Measurements from ENCODE around the gene DMD. TPM values are rescaled to one million over a fixed set of nuclear protein-coding genes. Genes with fewer than 3 reads are reported as not detected.

The DMD gene
- total RNA-seq, 1 donor from 2014 or later = 143 TPM

DNA sequence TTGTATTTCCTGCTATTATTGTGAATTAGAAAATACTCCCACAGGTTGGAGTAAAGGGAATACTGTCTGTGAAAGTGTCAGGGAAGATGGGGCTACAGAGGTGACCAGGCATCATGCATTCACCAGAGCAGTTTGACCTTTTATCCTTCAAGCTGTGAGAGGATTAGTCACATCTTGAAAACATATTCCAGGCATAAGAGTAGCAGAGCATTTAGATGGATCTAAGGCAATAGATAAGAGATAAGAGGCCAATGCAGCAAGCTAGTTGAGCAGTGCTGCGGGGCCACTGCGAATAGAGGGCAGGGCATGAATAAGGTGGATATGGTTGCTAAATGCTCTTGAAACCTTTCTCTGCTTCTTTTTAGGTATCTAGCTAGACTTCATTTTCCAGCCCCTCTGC, 1668.8 kb downstream of the DMD start:
- H3K4me3 ChIP-seq = no peak overlapping the region
- DNase-seq = no peak
- no peak overlapping the region for H3K27ac ChIP-seq (replicated peaks)
- no peaks in the 10 kb centered on the region for H3K36me3 ChIP-seq
- intact Hi-C loops (cut with micrococcal nuclease) = no loop called here
- H3K27me3 ChIP-seq (ENCODE audit: low read depth) = no peaks in the 10 kb centered on the region
- TF ChIP-seq, protein P1, sequence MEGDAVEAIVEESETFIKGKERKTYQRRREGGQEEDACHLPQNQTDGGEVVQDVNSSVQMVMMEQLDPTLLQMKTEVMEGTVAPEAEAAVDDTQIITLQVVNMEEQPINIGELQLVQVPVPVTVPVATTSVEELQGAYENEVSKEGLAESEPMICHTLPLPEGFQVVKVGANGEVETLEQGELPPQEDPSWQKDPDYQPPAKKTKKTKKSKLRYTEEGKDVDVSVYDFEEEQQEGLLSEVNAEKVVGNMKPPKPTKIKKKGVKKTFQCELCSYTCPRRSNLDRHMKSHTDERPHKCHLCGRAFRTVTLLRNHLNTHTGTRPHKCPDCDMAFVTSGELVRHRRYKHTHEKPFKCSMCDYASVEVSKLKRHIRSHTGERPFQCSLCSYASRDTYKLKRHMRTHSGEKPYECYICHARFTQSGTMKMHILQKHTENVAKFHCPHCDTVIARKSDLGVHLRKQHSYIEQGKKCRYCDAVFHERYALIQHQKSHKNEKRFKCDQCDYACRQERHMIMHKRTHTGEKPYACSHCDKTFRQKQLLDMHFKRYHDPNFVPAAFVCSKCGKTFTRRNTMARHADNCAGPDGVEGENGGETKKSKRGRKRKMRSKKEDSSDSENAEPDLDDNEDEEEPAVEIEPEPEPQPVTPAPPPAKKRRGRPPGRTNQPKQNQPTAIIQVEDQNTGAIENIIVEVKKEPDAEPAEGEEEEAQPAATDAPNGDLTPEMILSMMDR (IDR thresholded peaks at IDR 0.05; ENCODE audit: borderline replicate concordance) = no peak
- H3K4me1 ChIP-seq = no peaks in the 10 kb centered on the region
- no peaks in the 10 kb centered on the region for H3K9me3 ChIP-seq (replicated peaks)

DNA sequence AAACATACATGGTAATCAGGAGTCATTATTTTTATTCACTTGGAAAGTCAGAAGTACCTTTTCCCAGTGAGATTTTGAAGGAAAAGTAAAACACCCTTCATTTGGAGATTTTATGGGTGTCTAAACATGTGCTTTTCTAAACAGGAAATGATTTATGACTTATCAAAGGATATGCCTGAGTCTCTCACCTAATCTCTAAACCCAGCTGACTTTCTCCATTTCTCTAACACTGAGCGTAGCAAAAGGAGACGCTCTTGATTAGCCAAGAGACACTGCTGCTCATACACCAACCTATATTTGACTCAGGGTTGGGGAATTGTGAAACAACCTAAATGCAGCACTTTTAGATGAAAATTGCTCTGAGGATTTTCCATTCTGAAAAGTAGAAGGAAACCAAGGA, 1671.0 kb downstream of the DMD start:
- TF ChIP-seq, protein P1 (IDR thresholded peaks at IDR 0.05; ENCODE audit: borderline replicate concordance) = no peak
- no peaks in the 10 kb centered on the region for H3K36me3 ChIP-seq
- intact Hi-C loops (cut with micrococcal nuclease) = no loop called here

DNA sequence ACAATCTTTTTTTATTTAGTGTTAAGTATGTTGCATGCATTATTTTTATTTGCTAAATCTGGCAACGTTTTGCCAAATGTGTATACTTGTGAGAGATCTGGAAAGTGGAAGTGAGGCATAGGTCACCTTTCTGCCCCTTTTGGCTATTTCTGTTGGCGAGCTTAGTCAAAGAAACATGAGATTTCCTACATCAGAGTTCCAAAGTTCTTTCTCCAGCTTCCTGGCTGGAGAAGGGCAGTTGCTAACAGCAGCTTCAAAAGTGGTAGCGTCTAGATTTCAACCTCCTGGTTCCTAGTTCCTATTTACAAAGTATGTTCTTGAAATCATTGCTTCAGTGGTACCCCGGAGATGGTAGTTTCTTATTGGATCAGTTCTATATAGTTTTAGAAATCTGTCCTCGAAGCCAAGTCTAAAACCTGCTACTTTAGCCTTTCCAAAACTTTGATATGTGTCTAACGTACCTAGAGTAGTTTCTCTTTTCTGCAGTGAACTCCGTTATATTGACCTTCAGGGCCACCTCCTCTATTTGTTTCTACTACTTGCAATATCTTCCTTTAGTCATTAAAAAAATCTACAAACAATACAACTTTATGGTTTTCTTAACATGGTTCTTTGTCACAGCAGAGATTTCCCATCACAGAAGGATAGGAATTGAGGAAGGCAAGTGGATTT, 1683.8 kb downstream of the DMD start:
- DNase-seq = no peak
- H3K9me3 ChIP-seq (replicated peaks) = no peaks in the 10 kb centered on the region
- H3K27me3 ChIP-seq (ENCODE audit: low read depth) = no peaks in the 10 kb centered on the region
- intact Hi-C loops (cut with micrococcal nuclease) = no loop called here
- no peak overlapping the region for H3K27ac ChIP-seq (replicated peaks)
- H3K4me3 ChIP-seq = no peak overlapping the region
- H3K4me1 ChIP-seq = no peaks in the 10 kb centered on the region
- TF ChIP-seq, protein P1 (IDR thresholded peaks at IDR 0.05; ENCODE audit: borderline replicate concordance) = no peak
- H3K36me3 ChIP-seq = no peaks in the 10 kb centered on the region

More for the DNA sequence above, 1671.0 kb downstream of the DMD start:
- Histone ChIP-seq H3K27me3 (ENCODE audit: low read depth) (no peaks in the 10 kb centered on the region), H3K4me1 (no peaks in the 10 kb centered on the region), H3K4me3 (no peak overlapping the region), H3K27ac (replicated peaks) (no peak overlapping the region), H3K9me3 (replicated peaks) (no peaks in the 10 kb centered on the region)
- no peak for DNase-seq

DNA sequence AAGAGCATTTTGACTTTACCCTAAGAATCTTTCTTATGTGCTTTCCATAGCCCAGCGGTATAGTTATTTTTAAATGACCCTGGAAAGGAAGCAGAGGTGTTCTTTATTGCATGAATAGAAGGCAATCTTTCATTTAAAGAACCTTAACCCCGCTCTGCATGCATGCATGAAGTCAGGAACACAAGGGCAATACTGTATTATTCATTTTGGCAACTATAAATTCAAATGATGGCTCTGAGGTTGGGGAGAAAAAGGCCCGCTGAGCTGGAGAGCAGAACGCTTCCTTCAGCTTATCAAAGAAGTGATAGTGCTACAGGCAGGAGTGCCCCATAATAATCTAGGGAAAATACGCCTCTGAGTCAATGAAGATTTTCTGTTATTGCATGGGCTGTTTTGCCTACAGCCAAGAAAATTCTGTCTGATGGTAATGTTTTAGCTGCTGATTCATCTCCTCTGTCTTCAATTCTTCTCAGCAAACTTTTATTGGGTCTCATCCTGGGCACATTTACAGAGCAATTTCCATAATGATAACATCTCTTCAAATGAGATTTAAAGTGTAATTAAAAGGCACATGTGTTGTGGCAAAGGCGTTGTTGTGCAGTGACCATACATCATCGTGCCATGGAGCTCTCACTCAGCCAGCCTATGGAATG, 1687.3 kb downstream of the DMD start:
- Histone ChIP-seq H3K4me1 (no peaks in the 10 kb centered on the region), H3K36me3 (no peaks in the 10 kb centered on the region), H3K4me3 (no peak overlapping the region), H3K27me3 (ENCODE audit: low read depth) (no peaks in the 10 kb centered on the region), H3K27ac (replicated peaks) (no peak overlapping the region), H3K9me3 (replicated peaks) (no peaks in the 10 kb centered on the region)
- no peak for DNase-seq
- TF ChIP-seq, protein P1 (IDR thresholded peaks at IDR 0.05; ENCODE audit: borderline replicate concordance) = no peak
- intact Hi-C loops (cut with micrococcal nuclease) = no loop called here

DNA sequence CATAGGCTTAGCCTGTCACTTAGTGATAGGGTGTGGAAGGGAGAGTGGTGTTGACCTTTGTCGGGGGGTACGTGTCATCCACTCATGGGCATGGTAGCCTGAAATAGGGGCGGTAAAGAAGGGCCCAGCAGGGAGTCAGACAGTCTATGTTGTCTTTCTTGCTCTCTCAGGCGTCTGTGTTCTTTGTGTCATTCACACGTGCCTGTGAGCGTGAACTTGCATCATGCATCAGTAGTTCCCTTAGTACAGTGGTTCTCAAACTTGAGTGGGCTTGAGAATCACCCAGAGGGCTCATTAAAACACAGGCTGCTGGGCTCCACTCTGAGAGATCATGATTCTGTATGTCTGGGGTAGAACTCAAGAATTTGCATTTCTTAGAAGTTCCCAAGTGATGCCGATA, 1688.6 kb downstream of the DMD start:
- Histone ChIP-seq H3K36me3 (no peaks in the 10 kb centered on the region), H3K9me3 (replicated peaks) (no peaks in the 10 kb centered on the region), H3K27ac (replicated peaks) (no peak overlapping the region), H3K4me1 (no peaks in the 10 kb centered on the region), H3K4me3 (no peak overlapping the region), H3K27me3 (ENCODE audit: low read depth) (no peaks in the 10 kb centered on the region)
- no peak for DNase-seq
- TF ChIP-seq, protein P1 (IDR thresholded peaks at IDR 0.05; ENCODE audit: borderline replicate concordance) = no peak
- intact Hi-C loops (cut with micrococcal nuclease) = no loop called here
